IPS-15b (cell line): ENCODE results near the gene C4orf51.

Source experiments
- H3K27me3 ChIP-seq: one replicate; pipeline ENCODE4 v1.6.1; 2013; ENCODE audit warnings: low read length; ENCODE audit not compliant: control insufficient read depth, insufficient read depth
- H3K36me3 ChIP-seq: one replicate; pipeline ENCODE4 v1.6.1; 2013; ENCODE audit warnings: low read length; ENCODE audit not compliant: control insufficient read depth, insufficient read depth
- H3K4me1 ChIP-seq: one replicate; pipeline ENCODE4 v1.6.1; 2013; ENCODE audit warnings: mild to moderate bottlenecking, low read length; ENCODE audit not compliant: control insufficient read depth, insufficient read depth
- H3K4me3 ChIP-seq: one replicate; pipeline ENCODE4 v1.5.1; 2013; ENCODE audit warnings: low read depth, low read length
- H3K9ac ChIP-seq: one replicate; pipeline ENCODE4 v1.6.1; 2013; ENCODE audit warnings: low read depth, mild to moderate bottlenecking, low read length
- H3K9me3 ChIP-seq: one replicate; pipeline ENCODE4 v1.6.1; 2013; ENCODE audit warnings: mild to moderate bottlenecking, low read length; ENCODE audit not compliant: control insufficient read depth, insufficient read depth

Gene C4orf51

GRCh38 chr4:145760961-145761929, 81.3 kb downstream of the C4orf51 start:
- peaks cover 37% of the 10 kb centered on the region for H3K36me3 ChIP-seq
- H3K4me1 ChIP-seq, result no peaks in the 10 kb centered on the region
- no peaks in the 10 kb centered on the region for H3K9me3 ChIP-seq
- H3K9ac ChIP-seq, result no peak overlapping the region
- H3K27me3 ChIP-seq, result no peaks in the 10 kb centered on the region
- H3K4me3 ChIP-seq, result no peak overlapping the region

DNA sequence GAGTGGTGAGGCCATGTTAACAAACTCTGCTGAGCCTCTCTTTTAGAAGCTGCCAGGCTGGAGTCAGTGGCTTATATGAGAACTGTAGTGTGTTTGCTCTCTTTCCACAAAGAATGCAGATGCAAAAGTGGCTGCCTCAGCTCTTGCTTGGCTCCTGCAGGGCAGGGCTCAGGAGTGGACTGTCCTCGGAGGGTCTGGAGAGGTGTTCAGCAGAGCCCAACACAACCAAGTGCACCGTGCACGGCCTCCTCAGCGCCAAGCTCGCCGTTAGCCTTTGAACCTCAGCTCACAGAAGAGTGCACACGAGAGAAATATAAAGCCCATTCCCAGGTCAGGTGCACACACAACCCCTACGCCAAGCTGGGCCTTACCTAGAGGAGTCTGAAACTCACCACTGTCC, 82.8 kb downstream of the C4orf51 start:
- Histone ChIP-seq H3K9me3 (no peaks in the 10 kb centered on the region), H3K9ac (no peak overlapping the region), H3K4me3 (no peak overlapping the region), H3K36me3 (peaks cover 37% of the 10 kb centered on the region), H3K4me1 (no peaks in the 10 kb centered on the region), H3K27me3 (no peaks in the 10 kb centered on the region)

- no peak overlapping the region for H3K4me3 ChIP-seq
- no peak overlapping the region for H3K9ac ChIP-seq
- no peaks in the 10 kb centered on the region for H3K27me3 ChIP-seq
- no peaks in the 10 kb centered on the region for H3K4me1 ChIP-seq
- peaks cover 37% of the 10 kb centered on the region for H3K36me3 ChIP-seq
- no peaks in the 10 kb centered on the region for H3K9me3 ChIP-seq
Observed at GRCh38 chr4:145763399-145763798, 83.5 kb downstream of the C4orf51 start.

DNA sequence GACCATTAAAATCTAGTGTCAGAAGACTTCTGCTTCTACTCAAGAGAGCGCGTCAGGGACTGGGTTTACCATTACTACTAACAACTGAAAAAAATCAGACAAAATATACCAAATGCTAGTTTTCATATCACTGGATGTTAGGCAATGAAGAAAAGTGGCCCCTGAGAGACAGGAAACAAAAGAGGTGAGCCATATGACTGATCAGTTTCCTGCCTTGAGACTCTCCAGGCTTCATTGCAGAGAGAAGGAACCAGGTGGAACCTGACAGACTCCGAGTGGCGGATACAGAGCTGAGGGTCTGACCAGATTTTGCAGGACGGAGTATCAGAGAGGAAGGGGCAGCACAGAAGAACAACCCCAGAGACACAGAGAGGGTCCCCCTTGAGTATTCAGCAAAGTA, 86.3 kb downstream of the C4orf51 start:
- Histone ChIP-seq H3K27me3 (no peaks in the 10 kb centered on the region), H3K9me3 (no peaks in the 10 kb centered on the region), H3K4me1 (no peaks in the 10 kb centered on the region), H3K4me3 (no peak overlapping the region), H3K36me3 (peaks cover 24% of the 10 kb centered on the region), H3K9ac (no peak overlapping the region)

DNA sequence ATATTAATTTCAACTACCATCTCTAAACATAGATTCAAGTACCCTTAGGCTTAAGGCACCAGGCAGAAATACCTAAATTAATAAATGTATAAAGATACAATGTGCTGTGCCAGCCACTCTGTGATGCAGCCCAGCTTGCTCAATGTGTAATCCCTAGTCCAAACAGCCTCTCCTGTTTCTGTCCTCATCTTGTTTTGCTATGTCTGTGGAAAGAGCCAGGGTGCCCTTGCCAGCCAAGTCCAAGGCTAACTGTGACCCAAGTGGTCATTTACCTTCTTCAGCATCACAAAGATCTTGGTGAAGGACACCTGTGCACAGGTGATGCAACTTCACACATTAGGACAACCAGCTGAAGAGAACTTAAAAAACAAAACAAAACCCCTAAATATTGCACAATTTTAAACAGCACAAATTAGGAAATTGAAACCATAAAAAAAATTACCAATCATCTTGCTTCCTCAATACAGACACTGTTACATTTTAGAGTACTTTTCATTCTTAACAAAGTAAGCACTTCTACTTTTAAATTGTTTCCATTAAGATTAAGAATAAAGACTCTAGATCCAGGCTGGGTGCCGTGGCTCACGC, 89.6 kb downstream of the C4orf51 start:
- Histone ChIP-seq H3K27me3 (no peaks in the 10 kb centered on the region), H3K36me3 (peaks cover 25% of the 10 kb centered on the region), H3K9me3 (no peaks in the 10 kb centered on the region), H3K4me3 (no peak overlapping the region), H3K9ac (no peak overlapping the region), H3K4me1 (no peaks in the 10 kb centered on the region)

DNA sequence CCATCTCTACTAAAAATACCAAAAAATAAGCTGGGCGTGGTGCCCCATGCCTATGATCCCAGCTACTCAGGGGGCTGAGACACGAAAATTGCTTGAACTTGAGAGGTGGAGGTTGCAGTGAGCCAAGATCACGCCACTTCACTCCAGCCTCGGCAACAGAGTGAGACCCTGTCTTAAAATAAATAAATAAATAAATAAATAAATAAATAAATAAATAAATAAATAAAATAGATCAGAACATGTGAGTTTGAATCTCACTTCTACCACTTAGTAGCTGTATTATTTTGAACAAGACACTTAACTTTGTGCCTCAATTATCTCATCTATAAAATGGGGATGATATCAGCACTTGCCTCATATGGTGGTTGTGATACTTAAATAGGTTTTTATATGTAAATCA, 90.2 kb downstream of the C4orf51 start:
- H3K27me3 ChIP-seq, result no peaks in the 10 kb centered on the region
- no peaks in the 10 kb centered on the region for H3K9me3 ChIP-seq
- no peak overlapping the region for H3K9ac ChIP-seq
- H3K36me3 ChIP-seq, result peaks cover 20% of the 10 kb centered on the region
- no peaks in the 10 kb centered on the region for H3K4me1 ChIP-seq
- no peak overlapping the region for H3K4me3 ChIP-seq

GRCh38 chr4:145772347-145772746, 92.4 kb downstream of the C4orf51 start:
- no peaks in the 10 kb centered on the region for H3K4me1 ChIP-seq
- no peak overlapping the region for H3K4me3 ChIP-seq
- H3K36me3 ChIP-seq, result peaks cover 16% of the 10 kb centered on the region
- H3K9ac ChIP-seq, result no peak overlapping the region
- no peaks in the 10 kb centered on the region for H3K9me3 ChIP-seq
- H3K27me3 ChIP-seq, result no peaks in the 10 kb centered on the region

DNA sequence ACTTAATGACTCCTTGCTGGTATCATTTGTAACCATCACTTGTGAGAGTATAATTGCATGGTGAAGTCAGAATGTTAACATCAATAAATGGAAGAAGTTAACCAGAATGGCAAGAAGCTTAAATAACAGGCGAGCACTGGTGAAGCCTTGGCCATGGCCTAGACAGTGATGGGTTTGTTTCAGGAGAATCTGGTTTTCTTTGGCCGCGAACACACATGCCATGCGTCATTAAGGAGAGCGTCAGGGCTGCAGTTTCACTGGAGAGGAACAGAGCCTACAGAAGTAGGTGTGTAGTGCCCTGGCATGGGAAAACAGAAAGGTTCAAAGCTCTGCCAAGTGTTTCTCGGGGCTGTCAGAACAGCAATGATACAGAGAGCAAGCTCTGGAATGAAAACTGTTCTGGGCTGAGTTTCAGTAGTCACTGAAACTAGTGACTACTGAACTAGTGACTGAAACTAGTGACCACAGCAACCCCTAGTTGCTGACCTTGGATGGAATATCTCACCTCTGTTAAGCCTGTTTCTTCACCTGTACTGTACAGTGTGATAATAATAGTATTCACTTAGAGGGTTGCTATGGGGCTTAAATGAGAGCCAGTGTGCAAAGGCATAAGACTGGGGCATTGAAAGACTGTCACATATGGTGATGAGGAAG, 93.8 kb downstream of the C4orf51 start:
- H3K4me1 ChIP-seq, result no peaks in the 10 kb centered on the region
- no peak overlapping the region for H3K4me3 ChIP-seq
- H3K9ac ChIP-seq, result no peak overlapping the region
- H3K27me3 ChIP-seq, result no peaks in the 10 kb centered on the region
- H3K36me3 ChIP-seq, result peaks cover 16% of the 10 kb centered on the region
- no peaks in the 10 kb centered on the region for H3K9me3 ChIP-seq

GRCh38 chr4:145774473-145774872, 94.5 kb downstream of the C4orf51 start:
- Histone ChIP-seq H3K4me3 (no peak overlapping the region), H3K36me3 (peaks cover 16% of the 10 kb centered on the region), H3K9ac (no peak overlapping the region), H3K4me1 (no peaks in the 10 kb centered on the region), H3K27me3 (no peaks in the 10 kb centered on the region), H3K9me3 (no peaks in the 10 kb centered on the region)

GRCh38 chr4:145775406-145775805, 95.5 kb downstream of the C4orf51 start:
- no peaks in the 10 kb centered on the region for H3K27me3 ChIP-seq
- H3K4me3 ChIP-seq, result no peak overlapping the region
- H3K4me1 ChIP-seq, result no peaks in the 10 kb centered on the region
- no peaks in the 10 kb centered on the region for H3K9me3 ChIP-seq
- peaks cover 16% of the 10 kb centered on the region for H3K36me3 ChIP-seq
- no peak overlapping the region for H3K9ac ChIP-seq

DNA sequence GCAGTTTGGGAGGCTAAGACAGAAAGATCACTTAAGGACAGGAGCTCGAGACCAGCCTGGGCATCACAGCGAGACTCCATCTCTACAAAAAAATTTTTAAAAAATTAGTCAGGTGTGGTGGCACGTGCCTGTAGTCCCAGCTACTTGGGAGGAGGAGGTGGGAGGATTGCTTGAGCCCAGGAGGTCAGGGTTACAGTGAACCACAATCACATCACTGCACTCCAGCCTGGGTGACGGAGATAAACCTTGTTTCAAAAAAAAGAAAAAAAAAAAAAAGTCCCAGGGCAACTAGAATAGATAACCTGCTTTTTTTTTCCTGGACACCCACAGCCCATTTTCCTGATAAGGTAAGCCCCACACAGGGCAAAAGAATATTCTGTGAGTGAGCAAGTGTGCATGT, 96.3 kb downstream of the C4orf51 start:
- Histone ChIP-seq H3K9ac (no peak overlapping the region), H3K27me3 (no peaks in the 10 kb centered on the region), H3K36me3 (peaks cover 16% of the 10 kb centered on the region), H3K4me3 (no peak overlapping the region), H3K9me3 (no peaks in the 10 kb centered on the region), H3K4me1 (no peaks in the 10 kb centered on the region)
